ENCODE results near the gene DNAJB6.

The DNAJB6 gene

GRCh38 chr7:157397731-157398691, 61.2 kb downstream of the DNAJB6 start:
- peak; percentile 21 for DNase-seq

- DNase-seq = no peak
Measured at GRCh38 chr7:157399086-157399687, 62.4 kb downstream of the DNAJB6 start.

- DNase-seq = no peak
Measured at GRCh38 chr7:157400171-157400860, 63.5 kb downstream of the DNAJB6 start.

GRCh38 chr7:157401567-157402387, 65.0 kb downstream of the DNAJB6 start:
- DNase-seq = no peak

- DNase-seq = no peak
Measured at GRCh38 chr7:157402388-157402703, 65.5 kb downstream of the DNAJB6 start.

GRCh38 chr7:157402911-157403534, 66.2 kb downstream of the DNAJB6 start:
- no peak for DNase-seq

- no peak for DNase-seq
Measured at GRCh38 chr7:157403646-157404401, 67.0 kb downstream of the DNAJB6 start.

GRCh38 chr7:157404845-157405481, 68.2 kb downstream of the DNAJB6 start:
- DNase-seq = no peak

- DNase-seq = no peak
Measured at GRCh38 chr7:157405501-157405900, 68.7 kb downstream of the DNAJB6 start.

GRCh38 chr7:157405914-157406810, 69.4 kb downstream of the DNAJB6 start:
- DNase-seq = no peak

GRCh38 chr7:157406971-157407370, 70.2 kb downstream of the DNAJB6 start:
- no peak for DNase-seq

- no peak for DNase-seq
Measured at GRCh38 chr7:157407512-157408257, 70.9 kb downstream of the DNAJB6 start.

- DNase-seq = no peak
Measured at GRCh38 chr7:157408258-157409101, 71.7 kb downstream of the DNAJB6 start.

- no peak for DNase-seq
Measured at GRCh38 chr7:157409149-157409752, 72.4 kb downstream of the DNAJB6 start.

- DNase-seq = no peak
Measured at GRCh38 chr7:157409753-157410727, 73.2 kb downstream of the DNAJB6 start.

GRCh38 chr7:157410831-157411556, 74.2 kb downstream of the DNAJB6 start:
- no peak for DNase-seq

All from activated CD4-positive, alpha-beta T cell treated with anti-CD3 and anti-CD28 coated beads, Interleukin-2, amount 50 U/mL, for 1 hour (primary cell).